ENCODE data around the gene EML1.

Gene EML1

DNA sequence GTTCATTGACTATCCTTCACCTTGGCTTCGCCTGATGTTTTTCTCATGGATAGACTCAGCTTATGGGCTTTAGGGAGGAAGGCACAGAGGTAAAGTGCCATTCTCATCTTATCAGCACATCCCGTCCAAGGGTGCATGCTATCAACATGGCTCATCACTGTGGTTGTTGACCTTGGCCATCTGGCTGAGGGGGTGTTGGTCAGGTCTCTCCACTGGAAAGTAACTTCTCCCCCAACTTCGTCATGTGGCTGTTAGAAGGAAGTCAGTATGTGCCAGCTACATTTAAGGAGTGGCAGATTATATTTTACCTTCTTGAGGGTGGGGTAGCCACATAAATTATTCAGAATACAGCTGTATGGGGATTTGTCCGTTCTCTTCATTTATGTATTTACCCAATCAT is 68.9 kb downstream of the EML1 start:
- peaks cover 0 to 9% (median 0%) of the 10 kb centered on the region in 10 experiments; a peak in 1 of 20 replicates for H3K4me1 ChIP-seq
- H3K9me3 ChIP-seq (replicated peaks in 1 of 11): peaks cover 0 to 3% (median 0%) of the 10 kb centered on the region in 11 experiments; a peak in 1 of 22 replicates
- H3K4me2 ChIP-seq: no peak overlapping the region
- no peak overlapping the region for H3K27ac ChIP-seq
- no peaks in the 10 kb centered on the region for H3K27me3 ChIP-seq
- H4K20me1 ChIP-seq: no peaks in the 10 kb centered on the region; a peak in 1 of 22 replicates
- H3K9ac ChIP-seq: no peak overlapping the region
- no peak overlapping the region for H3K4me3 ChIP-seq
- TF ChIP-seq Cebpa-rat (IDR thresholded peaks at IDR 0.05): no peak
- no peaks in the 10 kb centered on the region for H3K36me3 ChIP-seq

DNA sequence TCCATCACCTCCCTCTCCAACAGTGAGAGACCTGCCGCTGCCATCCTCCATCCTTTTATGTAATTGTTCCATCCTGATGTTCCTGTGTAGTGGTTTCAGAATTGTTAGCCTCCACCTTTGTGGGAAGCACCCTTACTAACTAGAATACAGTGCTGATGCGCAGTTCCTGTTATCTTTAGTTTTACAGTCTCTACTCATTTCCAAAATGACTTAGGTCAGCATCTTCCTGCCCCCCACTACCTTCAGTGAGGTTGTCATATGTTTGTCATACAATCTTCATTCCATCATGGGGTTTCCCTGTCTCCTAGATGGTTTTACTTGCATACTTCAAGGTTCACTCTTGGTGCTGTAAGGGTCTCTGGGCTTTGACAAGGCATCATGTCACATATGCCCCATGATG is 69.8 kb downstream of the EML1 start:
- H3K4me1 ChIP-seq: peaks cover 0 to 9% (median 0%) of the 10 kb centered on the region in 10 experiments; a peak in 1 of 20 replicates
- no peak overlapping the region for H3K4me3 ChIP-seq
- no peaks in the 10 kb centered on the region; a peak in 1 of 22 replicates for H4K20me1 ChIP-seq
- peaks cover 0 to 4% (median 0%) of the 10 kb centered on the region in 11 experiments; a peak in 1 of 22 replicates for H3K9me3 ChIP-seq (replicated peaks in 1 of 11)
- H3K27me3 ChIP-seq: no peaks in the 10 kb centered on the region
- no peaks in the 10 kb centered on the region for H3K36me3 ChIP-seq
- H3K9ac ChIP-seq: no peak overlapping the region
- TF ChIP-seq Cebpa-rat (IDR thresholded peaks at IDR 0.05): no peak
- H3K27ac ChIP-seq: no peak overlapping the region
- H3K4me2 ChIP-seq: no peak overlapping the region

DNA sequence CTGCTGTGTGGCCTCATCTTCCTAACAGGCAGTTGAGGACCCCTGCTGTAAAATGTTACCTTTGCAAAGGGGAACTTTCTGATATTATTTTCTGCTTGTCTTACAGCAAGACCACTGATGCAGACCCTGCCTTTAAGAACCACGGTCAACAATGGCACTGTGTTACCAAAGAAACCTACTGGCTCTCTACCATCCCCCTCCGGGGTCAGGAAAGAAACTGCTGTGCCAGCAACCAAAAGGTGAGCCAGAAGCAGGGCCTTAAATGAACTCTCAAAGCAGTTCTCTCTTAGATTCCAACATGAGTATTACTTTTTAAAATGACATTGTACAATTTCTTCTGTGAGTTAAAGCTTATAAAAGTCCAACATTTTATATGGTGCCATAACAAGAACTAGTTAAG is 72.2 kb downstream of the EML1 start:
- Histone ChIP-seq H3K27ac (no peak overlapping the region), H3K4me1 (no peaks in the 10 kb centered on the region), H3K4me3 (no peak overlapping the region), H3K36me3 (no peaks in the 10 kb centered on the region), H3K9ac (no peak overlapping the region), H3K27me3 (no peaks in the 10 kb centered on the region), H3K9me3 (replicated peaks in 1 of 11) (peaks cover 0 to 4% (median 0%) of the 10 kb centered on the region in 11 experiments; a peak in 1 of 22 replicates), H4K20me1 (no peaks in the 10 kb centered on the region; a peak in 1 of 22 replicates), H3K4me2 (no peak overlapping the region)
- TF ChIP-seq Cebpa-rat (IDR thresholded peaks at IDR 0.05): no peak

DNA sequence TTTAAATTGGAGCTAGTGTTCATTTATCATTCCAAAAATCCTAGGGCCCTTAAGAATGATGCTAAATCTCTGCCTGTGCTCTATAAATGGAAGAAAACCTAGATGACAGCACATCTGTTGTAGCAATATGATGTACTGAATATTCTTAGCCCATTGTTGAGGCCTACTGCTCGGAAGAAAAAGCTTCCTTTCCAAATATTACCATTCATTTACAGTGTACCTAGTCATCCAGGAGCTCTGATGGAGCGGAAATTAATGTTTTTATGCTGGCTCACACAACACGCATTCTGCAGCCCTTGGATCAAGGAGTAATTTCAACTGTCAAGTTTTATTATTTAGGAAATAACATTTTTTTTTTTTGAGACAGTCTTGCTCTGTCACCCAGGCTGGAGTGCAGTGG is 77.4 kb downstream of the EML1 start:
- no peak overlapping the region for H3K27ac ChIP-seq
- no peaks in the 10 kb centered on the region for H4K20me1 ChIP-seq
- 0 out of 22 replicates have a peak, but pooled peaks cover 0 to 6% (median 0%) of the 10 kb centered on the region in 11 experiments for H3K27me3 ChIP-seq
- peaks cover 0 to 4% (median 0%) of the 10 kb centered on the region in 11 experiments; a peak in 1 of 22 replicates for H3K9me3 ChIP-seq (replicated peaks in 1 of 11)
- no peak overlapping the region for H3K9ac ChIP-seq
- H3K4me2 ChIP-seq: no peak overlapping the region
- no peaks in the 10 kb centered on the region for H3K36me3 ChIP-seq
- no peak for TF ChIP-seq Cebpa-rat (IDR thresholded peaks at IDR 0.05)
- H3K4me3 ChIP-seq: no peak overlapping the region
- H3K4me1 ChIP-seq: peaks cover 0 to 8% (median 3%) of the 10 kb centered on the region in 10 experiments; a peak in 5 of 20 replicates

DNA sequence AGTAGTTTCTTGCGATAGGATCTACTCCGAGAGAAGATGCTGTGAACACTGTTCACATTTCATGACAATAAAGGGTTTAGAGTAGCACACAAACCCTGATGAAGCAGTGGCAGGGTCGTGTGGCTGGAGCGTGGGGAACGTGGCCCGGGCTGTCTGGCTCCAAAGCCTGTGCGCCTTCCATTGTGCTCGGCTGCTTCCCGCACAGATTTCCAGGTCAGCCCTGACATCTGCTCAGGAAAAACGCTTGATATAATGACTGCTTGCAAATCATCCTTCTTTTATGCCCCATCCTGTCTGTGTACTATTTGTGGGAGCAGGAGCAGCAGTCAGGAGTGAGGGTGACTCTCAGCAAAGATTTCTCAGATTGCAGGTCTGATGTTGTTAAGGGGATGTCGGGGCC is 78.6 kb downstream of the EML1 start:
- Histone ChIP-seq H3K36me3 (no peaks in the 10 kb centered on the region), H3K27ac (no peak overlapping the region), H3K4me2 (no peak overlapping the region), H3K9me3 (replicated peaks in 1 of 11) (peaks cover 0 to 4% (median 0%) of the 10 kb centered on the region in 11 experiments; a peak in 1 of 22 replicates), H3K9ac (no peak overlapping the region), H3K4me1 (peaks cover 0 to 17% (median 9%) of the 10 kb centered on the region in 10 experiments; a peak in 7 of 20 replicates), H4K20me1 (no peaks in the 10 kb centered on the region), H3K27me3 (0 out of 22 replicates have a peak, but pooled peaks cover 0 to 6% (median 0%) of the 10 kb centered on the region in 11 experiments), H3K4me3 (no peak overlapping the region)
- TF ChIP-seq Cebpa-rat (IDR thresholded peaks at IDR 0.05): no peak

DNA sequence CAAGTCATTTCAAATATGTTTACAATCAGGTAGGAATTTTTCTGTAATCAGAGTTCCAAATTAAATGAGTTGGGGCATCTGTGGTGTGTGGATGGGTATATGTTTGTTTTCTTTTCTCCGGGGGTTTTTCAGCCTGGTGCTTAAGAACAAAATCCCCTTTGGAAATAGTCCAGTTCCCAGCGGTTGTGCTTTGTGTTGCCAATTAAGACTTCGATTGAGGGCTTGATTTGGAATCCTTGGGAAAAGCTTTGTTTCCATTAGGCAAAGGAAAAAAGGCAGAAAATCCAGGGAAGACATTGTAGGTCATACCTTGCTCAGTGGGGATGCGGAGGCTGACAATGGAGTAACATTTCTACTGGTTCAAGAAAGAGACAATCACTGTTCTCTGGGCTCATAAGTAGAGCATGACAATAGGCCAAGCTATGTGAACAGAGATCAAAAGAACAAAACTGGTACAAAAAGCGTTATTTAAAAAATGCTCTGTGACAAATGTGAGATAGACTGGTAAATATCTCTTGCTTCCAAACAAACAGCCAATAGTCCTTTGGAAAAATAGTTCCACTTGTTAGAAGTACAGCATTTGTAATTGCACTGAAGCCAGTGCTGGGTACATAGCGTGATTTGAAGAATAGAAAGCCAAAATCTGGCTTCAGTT is 79.7 kb downstream of the EML1 start:
- Histone ChIP-seq H3K27me3 (0 out of 22 replicates have a peak, but pooled peaks cover 0 to 6% (median 0%) of the 10 kb centered on the region in 11 experiments), H3K9me3 (replicated peaks in 1 of 11) (no peaks in the 10 kb centered on the region), H3K4me2 (no peak overlapping the region), H3K27ac (no peak overlapping the region), H3K4me1 (peaks cover 0 to 17% (median 9%) of the 10 kb centered on the region in 10 experiments; a peak in 7 of 20 replicates), H3K36me3 (no peaks in the 10 kb centered on the region), H4K20me1 (no peaks in the 10 kb centered on the region), H3K9ac (no peak overlapping the region), H3K4me3 (no peak overlapping the region)
- no peak for TF ChIP-seq Cebpa-rat (IDR thresholded peaks at IDR 0.05)

DNA sequence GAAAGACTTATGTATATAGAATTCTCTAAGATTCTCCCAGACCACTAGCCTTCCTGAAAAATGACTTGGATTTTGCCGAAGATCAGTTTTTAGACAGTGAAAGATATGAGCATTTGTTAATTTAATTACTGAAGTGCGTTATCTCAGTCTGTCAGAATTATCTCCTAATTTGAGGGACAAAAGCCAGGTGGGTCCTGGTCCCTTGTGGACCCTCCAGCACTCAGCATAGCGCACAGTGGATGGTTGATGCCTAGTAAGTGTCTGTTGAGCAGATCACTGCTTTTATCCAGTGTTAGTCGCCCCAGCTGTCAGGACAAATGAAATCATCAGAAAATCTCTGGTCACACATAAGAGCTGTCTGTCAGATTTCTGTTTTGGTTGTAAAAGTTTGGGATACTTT is 80.4 kb downstream of the EML1 start:
- Histone ChIP-seq H3K36me3 (no peaks in the 10 kb centered on the region), H3K9me3 (replicated peaks in 1 of 11) (no peaks in the 10 kb centered on the region), H3K4me3 (no peak overlapping the region), H3K4me2 (no peak overlapping the region), H3K4me1 (peaks cover 0 to 17% (median 9%) of the 10 kb centered on the region in 10 experiments; a peak in 7 of 20 replicates), H3K27me3 (0 out of 22 replicates have a peak, but pooled peaks cover 0 to 6% (median 0%) of the 10 kb centered on the region in 11 experiments), H3K27ac (no peak overlapping the region), H3K9ac (no peak overlapping the region), H4K20me1 (no peaks in the 10 kb centered on the region)
- no peak for TF ChIP-seq Cebpa-rat (IDR thresholded peaks at IDR 0.05)

DNA sequence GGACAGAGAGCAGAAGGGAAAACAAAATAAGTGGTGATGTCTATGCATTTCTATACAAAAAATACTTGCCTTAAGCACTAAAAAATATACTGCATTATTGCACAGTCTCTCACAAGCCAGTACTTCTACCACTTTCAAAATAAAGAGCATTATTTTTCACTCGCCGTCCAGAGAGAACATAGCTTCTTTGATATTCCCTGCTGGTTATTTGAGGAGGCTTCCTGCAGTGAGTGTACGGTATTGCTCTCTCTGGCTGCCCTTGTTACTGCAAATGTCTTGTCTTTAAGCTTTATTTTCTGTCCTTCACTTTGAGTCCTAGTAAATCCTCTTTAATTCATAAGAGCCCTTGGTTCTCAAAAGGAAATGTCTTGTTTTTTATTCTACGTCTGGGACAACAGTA is 81.1 kb downstream of the EML1 start:
- 0 out of 22 replicates have a peak, but pooled peaks cover 0 to 6% (median 0%) of the 10 kb centered on the region in 11 experiments for H3K27me3 ChIP-seq
- no peak overlapping the region for H3K27ac ChIP-seq
- peaks cover 0 to 17% (median 9%) of the 10 kb centered on the region in 10 experiments; a peak in 7 of 20 replicates for H3K4me1 ChIP-seq
- H3K9ac ChIP-seq: no peak overlapping the region
- no peaks in the 10 kb centered on the region for H3K36me3 ChIP-seq
- TF ChIP-seq Cebpa-rat (IDR thresholded peaks at IDR 0.05): no peak
- no peaks in the 10 kb centered on the region for H3K9me3 ChIP-seq (replicated peaks in 1 of 11)
- H4K20me1 ChIP-seq: no peaks in the 10 kb centered on the region
- no peak overlapping the region for H3K4me2 ChIP-seq
- no peak overlapping the region for H3K4me3 ChIP-seq

DNA sequence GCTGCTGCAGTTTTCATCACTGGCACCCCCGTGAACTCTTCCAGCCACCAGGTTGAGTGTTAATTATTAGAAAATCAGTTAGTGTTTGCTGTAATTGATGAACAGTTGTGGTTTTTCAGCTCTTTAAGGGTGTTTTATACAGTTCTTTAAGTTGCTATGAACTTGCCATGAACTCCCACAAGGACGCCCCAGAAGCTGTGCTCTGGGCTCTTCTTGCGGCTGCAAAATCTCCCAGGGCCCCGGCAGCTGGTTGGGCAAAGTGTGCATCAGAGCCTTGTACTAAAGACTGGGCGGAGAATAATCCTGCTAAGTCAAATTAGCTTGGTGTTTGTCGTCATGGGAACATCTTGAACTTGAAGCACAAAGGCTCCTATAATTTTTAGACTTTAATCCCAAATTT is 82.2 kb downstream of the EML1 start:
- Histone ChIP-seq H3K4me3 (no peak overlapping the region), H3K4me1 (peaks cover 0 to 17% (median 9%) of the 10 kb centered on the region in 10 experiments; a peak in 7 of 20 replicates), H3K27ac (no peak overlapping the region), H3K4me2 (peak overlapping the region in 6 of 11 experiments; percentile 11 to 39 (median 26); a peak in 9 of 22 replicates), H3K36me3 (no peaks in the 10 kb centered on the region), H3K9ac (no peak overlapping the region), H4K20me1 (no peaks in the 10 kb centered on the region), H3K9me3 (replicated peaks in 1 of 11) (no peaks in the 10 kb centered on the region), H3K27me3 (0 out of 22 replicates have a peak, but pooled peaks cover 0 to 6% (median 0%) of the 10 kb centered on the region in 11 experiments)
- TF ChIP-seq Cebpa-rat (IDR thresholded peaks at IDR 0.05): no peak
